Natural killer cell treated with Interleukin-12 subunit alpha and Interleukin-12 subunit beta and Interleukin-15 and Interleukin-18, amount 100 ng/mL, for 72 hours (primary cell): ENCODE results near the gene PRM2. TPM values are rescaled to one million over a fixed set of nuclear protein-coding genes. Genes with fewer than 3 reads are reported as not detected.

ENCODE experiments used
- ATAC-seq, 2 donors: fragments of 150-1000 bp; cut with Tn5 transposase in 1 of 2; sonication (Bioruptor Pico), chemical (Tn5 transposase) in 1 of 2; 2 replicates each; pipeline ENCODE4 v1.10.0; 2021
- DNase-seq: peaks from one replicate; pipeline ENCODE4 v3.0.0; 2022; ENCODE audit warnings: low spot score
- H3K27ac Mint-ChIP-seq, 2 donors: 1 replicate in 1 of 2; 2 replicates in 1 of 2; pipeline ENCODE4 v1.8.0; 2022; ENCODE audit warnings: mixed read lengths in 2 of 2, mild to moderate bottlenecking in 1 of 2, moderate library complexity in 1 of 2
- H3K27me3 Mint-ChIP-seq, 2 donors: 1 replicate in 1 of 2; 2 replicates in 1 of 2; pipeline ENCODE4 v1.8.0; 2022; ENCODE audit warnings: mixed read lengths in 2 of 2
- H3K36me3 Mint-ChIP-seq: one replicate; pipeline ENCODE4 v1.8.0; 2022; ENCODE audit warnings: mixed read lengths
- H3K4me1 Mint-ChIP-seq, 2 donors: 1 replicate in 1 of 2; 2 replicates in 1 of 2; pipeline ENCODE4 v1.8.0; 2022; ENCODE audit warnings: low read depth in 2 of 2, mixed read lengths in 2 of 2, mild to moderate bottlenecking in 1 of 2
- H3K4me3 Mint-ChIP-seq: one replicate; pipeline ENCODE4 v1.8.0; 2022; ENCODE audit warnings: mixed read lengths
- H3K9me3 Mint-ChIP-seq: 2 replicates; pipeline ENCODE4 v1.8.0; 2022; ENCODE audit warnings: mixed read lengths
- total RNA-seq, 2 donors: library from RNA; stranded (reverse); gene quantifications; one replicate each; pipeline ENCODE4 v1.2.3, GENCODE V29; 2022

Gene PRM2, protein sequence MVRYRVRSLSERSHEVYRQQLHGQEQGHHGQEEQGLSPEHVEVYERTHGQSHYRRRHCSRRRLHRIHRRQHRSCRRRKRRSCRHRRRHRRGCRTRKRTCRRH
- total RNA-seq, result not detected

DNA sequence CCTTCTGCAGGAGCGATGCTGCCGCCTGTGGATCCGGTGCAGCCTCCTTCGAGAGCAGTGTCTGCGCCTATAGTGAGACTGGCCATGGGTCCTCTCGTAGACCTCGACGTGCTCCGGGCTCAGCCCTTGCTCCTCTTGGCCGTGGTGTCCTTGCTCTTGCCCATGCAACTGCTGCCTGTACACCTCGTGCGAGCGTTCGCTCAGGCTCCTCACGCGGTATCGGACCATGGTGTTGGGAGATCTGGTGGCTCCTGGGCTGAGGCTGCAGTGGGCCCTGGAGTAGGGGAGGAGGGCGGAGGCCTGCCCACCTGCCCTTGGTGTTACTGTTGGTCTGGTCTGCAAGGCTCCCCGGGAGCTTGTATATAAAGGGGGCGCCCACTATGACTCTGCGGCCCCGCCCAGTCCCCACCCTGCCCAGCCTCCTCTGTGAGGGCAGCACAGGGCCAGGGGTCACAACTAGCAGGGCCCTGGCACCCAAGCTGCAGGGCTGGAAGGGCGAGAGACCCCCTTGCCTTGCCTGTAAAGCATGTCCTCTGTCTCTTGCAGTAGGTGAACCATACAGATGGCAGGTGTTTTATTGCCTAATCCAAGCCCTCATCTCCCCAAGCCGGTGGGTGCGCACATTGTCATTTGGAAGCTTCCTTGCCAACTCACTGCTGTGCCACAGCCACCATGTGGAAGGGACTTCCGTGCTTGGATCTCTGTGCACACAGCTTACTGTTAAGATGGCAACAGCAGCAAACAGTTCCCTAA is at the start of gene PRM2:
TSS of gene PRM2 (minus strand) at position 338 of the 753 bp plus-strand sequence. CDS start at position 228, 110 bp downstream.
- Mint-ChIP-seq H3K4me1 (no peaks in the 10 kb centered on the region), H3K36me3 (no peaks in the 10 kb centered on the region), H3K27me3 (peaks cover 7 to 18% of the 10 kb centered on the region in 2 donors), H3K27ac (no peak within 1 kb of the TSS), H3K4me3 (no peak within 1 kb of the TSS), H3K9me3 (no peaks in the 10 kb centered on the region)
- ATAC-seq (peak in 1 of 2 donors; percentile 5), DNase-seq (no peak)

DNA sequence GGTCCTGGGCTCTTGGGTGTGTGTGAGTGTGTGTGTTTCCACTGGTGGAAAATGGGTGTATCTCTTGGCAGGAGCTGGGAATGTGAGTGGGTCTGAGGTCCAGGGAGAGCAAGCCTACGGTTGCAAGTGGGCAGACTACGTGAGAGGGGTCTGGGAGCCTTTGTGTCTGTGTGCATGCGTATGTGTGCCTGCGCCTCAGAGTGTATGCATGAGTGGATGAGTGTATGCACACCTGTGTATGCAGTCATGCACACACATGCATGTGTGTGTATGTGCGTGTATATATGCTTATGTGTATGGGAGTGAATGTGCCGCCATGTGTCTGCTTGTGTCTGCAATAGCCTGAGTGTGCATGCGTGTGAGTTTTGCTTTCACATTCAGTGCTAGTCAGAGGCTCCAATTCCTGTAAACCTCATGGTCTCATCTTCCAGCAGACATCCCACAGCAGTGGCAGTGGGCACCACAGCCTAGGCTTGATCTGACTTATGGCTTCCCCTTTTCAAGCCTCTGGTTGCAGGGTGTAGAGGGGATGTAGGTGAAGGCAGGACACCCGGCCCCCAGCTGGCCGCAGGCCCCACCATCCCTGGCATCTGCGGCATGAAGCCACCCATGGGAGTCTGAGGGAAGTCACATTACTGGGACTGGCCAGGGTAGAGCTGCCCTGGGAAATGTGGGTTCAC is 49.3 kb upstream of the PRM2 start:
- H3K4me3 Mint-ChIP-seq, result peak overlapping the region; percentile 62
- peaks cover 2 to 6% of the 10 kb centered on the region in 2 donors for H3K27me3 Mint-ChIP-seq
- H3K36me3 Mint-ChIP-seq, result peaks cover 10% of the 10 kb centered on the region
- no peaks in the 10 kb centered on the region for H3K9me3 Mint-ChIP-seq
- peaks cover 49 to 57% of the 10 kb centered on the region in 2 donors for H3K4me1 Mint-ChIP-seq
- DNase-seq (peak; percentile 80), ATAC-seq (peak; percentile 81 to 86)
- peak overlapping the region; percentile 98 to 99 for H3K27ac Mint-ChIP-seq

DNA sequence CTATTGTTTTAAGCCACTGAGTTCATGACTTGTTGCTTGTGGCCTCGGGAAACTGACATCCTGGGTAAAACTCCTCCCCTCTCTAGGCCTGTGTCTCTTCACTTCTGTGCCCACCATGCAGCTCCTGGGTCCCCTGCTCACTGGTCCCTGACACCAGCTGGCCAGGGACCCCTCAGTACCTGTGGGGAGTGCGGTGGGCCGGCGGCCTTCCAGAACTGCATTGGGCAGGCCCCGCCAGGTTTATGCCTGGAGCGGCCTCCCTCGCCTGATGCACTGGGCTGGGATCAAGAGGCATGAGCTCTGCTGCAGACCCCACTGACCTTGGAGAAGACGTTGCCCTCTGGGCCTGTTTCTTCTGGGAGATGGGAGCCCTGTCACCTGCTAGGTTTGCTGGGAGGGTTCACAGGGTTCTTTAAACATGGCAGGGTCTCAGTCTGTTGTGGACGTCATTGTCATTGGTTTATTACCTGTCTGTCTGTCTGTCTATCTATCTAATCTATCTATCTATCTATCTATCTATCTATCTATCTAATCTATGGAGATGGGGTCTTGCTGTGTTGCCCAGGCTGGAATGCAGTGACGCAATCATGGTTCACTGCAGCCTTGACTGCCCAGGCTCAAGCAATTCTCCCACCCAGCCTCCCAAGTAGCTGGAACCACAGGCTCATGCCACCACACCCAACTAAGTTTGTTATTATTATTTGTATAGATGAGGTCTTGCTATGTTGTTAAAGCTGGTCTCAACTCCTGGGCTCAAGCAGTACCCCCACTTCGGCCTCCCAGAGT is 47.5 kb upstream of the PRM2 start:
- H3K9me3 Mint-ChIP-seq, result no peaks in the 10 kb centered on the region
- H3K27ac Mint-ChIP-seq, result no peak overlapping the region
- peaks cover 3 to 6% of the 10 kb centered on the region in 2 donors for H3K27me3 Mint-ChIP-seq
- H3K4me3 Mint-ChIP-seq, result no peak overlapping the region
- H3K36me3 Mint-ChIP-seq, result peaks cover 10% of the 10 kb centered on the region
- ATAC-seq, result no peak
- DNase-seq, result no peak
- H3K4me1 Mint-ChIP-seq, result peaks cover 39 to 49% of the 10 kb centered on the region in 2 donors

DNA sequence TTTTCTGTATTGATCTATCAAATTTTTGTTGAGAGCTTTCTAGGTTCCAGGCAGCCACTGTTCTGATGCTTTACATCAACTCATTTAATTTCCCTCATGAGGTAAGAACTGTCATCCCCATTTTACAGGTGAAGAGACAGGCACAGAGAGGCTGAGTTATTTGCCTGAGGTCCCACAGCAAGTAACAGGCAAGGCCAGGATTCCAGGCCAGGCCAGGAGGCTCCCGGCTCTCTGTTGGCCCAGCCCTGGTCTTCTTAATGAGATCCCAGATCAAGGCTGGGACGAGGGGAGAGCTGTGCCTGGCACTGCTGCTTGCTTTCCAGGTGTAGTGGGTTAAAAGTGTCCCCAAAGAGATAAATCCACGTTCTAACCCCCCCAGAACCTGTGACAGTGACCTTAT is 46.5 kb upstream of the PRM2 start:
- peaks cover 30 to 43% of the 10 kb centered on the region in 2 donors for H3K4me1 Mint-ChIP-seq
- peaks cover 5% of the 10 kb centered on the region for H3K36me3 Mint-ChIP-seq
- DNase-seq (no peak), ATAC-seq (no peak)
- no peak overlapping the region for H3K4me3 Mint-ChIP-seq
- peaks cover 8 to 9% of the 10 kb centered on the region in 2 donors for H3K27me3 Mint-ChIP-seq
- H3K27ac Mint-ChIP-seq, result no peak overlapping the region
- no peaks in the 10 kb centered on the region for H3K9me3 Mint-ChIP-seq

DNA sequence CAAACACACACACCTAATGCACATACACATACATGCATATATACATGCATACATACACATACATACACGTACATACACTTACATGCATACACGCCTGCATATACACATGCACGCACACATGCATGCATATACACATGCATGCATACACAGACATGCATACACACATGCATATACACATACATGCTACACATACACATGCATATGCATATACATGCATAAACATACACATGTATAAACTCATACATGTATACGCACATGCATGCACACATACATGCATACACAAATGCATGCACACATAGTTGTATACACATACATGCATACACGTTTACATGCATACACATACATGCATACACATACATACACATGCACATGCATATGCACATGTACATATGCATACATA is 45.4 kb upstream of the PRM2 start:
- Mint-ChIP-seq H3K27ac (no peak overlapping the region), H3K36me3 (peaks cover under 1% of the 10 kb centered on the region), H3K27me3 (peaks cover 7 to 8% of the 10 kb centered on the region in 2 donors), H3K4me1 (peaks cover 18 to 32% of the 10 kb centered on the region in 2 donors), H3K9me3 (no peaks in the 10 kb centered on the region), H3K4me3 (no peak overlapping the region)
- DNase-seq (no peak), ATAC-seq (no peak)

DNA sequence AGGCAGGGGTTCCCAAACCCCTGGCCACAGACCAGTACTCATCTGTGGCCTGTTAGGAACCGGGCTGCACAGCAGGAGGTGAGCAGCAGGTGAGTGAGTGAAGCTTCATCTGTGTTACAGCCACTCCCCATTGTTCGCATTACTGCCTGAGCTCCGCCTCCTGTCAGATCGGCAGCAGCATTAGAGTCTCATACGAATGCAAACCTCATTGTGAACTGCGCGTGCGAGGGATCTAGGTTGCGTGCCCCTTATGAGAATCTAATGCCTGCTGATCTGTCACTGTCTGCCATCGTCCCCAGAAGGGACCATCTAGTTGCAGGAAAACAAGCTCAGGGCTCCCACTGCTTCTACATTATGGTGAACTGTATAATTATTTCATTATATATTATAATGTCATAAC is 43.9 kb upstream of the PRM2 start:
- Mint-ChIP-seq H3K27me3 (peaks cover 8 to 9% of the 10 kb centered on the region in 2 donors), H3K4me3 (no peak overlapping the region), H3K9me3 (no peaks in the 10 kb centered on the region), H3K36me3 (no peaks in the 10 kb centered on the region), H3K27ac (no peak overlapping the region), H3K4me1 (peaks cover 7 to 23% of the 10 kb centered on the region in 2 donors)
- ATAC-seq, result no peak
- no peak for DNase-seq

DNA sequence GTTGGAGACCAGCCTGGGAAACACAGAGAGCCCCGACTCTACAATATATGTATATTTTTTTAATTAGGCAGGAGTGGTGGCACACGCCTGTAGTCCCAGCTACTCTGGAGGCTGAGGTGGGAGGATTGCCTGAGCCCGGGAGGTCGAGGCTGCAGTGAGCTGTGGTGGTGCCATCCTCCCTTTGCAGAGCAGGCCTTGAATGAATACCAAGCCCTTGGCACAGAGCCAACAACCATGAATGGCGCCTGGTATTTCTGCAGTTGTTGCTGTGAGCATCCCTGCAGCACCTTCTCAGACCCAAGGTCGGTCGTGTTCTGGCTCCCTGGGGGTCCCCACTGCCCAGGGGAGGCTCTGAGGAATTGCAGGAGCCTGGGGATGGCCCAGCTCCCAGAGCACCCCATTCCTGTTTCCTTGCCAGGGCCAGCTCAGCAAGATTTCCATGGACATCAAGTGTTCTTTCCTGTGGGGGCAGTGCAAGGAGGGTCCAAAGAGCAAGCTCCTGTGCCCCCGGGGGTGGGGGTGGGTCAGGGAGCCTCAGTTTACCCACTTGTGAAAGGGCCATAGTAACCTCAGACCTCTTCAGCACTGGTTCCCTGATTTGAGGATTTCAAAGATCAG is 43.4 kb upstream of the PRM2 start:
- H3K27me3 Mint-ChIP-seq, result peaks cover 7 to 8% of the 10 kb centered on the region in 2 donors

DNA sequence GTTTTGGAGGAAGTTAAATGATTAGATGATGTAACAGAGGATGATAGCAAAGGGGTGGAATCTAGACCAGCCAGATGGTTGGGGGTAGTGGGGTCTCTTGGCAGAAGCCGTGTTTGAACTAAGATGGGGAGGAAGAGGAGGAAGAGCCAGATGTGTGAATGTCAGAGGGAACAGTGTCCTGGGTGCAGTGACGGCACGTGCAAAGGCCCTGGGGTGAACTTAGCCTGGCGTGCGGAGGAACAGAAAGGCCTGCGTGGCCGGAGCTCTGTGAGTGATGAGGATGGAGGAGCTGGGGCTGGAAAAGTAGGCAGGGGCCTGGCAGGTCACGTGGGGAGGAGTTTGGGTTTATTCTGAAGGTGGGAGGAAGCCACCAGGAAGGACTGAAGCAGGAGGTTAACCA is 42.5 kb upstream of the PRM2 start:
- peak overlapping the region in 1 of 2 donors; percentile 50 for H3K27ac Mint-ChIP-seq
- H3K4me3 Mint-ChIP-seq, result no peak overlapping the region
- ATAC-seq, result no peak
- peaks cover 0 to 14% of the 10 kb centered on the region in 2 donors for H3K4me1 Mint-ChIP-seq
- H3K9me3 Mint-ChIP-seq, result no peaks in the 10 kb centered on the region
- H3K36me3 Mint-ChIP-seq, result no peaks in the 10 kb centered on the region
- DNase-seq, result no peak
- H3K27me3 Mint-ChIP-seq, result peaks cover 7 to 8% of the 10 kb centered on the region in 2 donors

More for the DNA sequence above, 43.4 kb upstream of the PRM2 start:
- H3K9me3 Mint-ChIP-seq, result no peaks in the 10 kb centered on the region
- H3K4me3 Mint-ChIP-seq, result no peak overlapping the region
- no peak for DNase-seq
- H3K4me1 Mint-ChIP-seq, result peaks cover 2 to 17% of the 10 kb centered on the region in 2 donors
- H3K27ac Mint-ChIP-seq, result no peak overlapping the region
- H3K36me3 Mint-ChIP-seq, result no peaks in the 10 kb centered on the region
- no peak for ATAC-seq

DNA sequence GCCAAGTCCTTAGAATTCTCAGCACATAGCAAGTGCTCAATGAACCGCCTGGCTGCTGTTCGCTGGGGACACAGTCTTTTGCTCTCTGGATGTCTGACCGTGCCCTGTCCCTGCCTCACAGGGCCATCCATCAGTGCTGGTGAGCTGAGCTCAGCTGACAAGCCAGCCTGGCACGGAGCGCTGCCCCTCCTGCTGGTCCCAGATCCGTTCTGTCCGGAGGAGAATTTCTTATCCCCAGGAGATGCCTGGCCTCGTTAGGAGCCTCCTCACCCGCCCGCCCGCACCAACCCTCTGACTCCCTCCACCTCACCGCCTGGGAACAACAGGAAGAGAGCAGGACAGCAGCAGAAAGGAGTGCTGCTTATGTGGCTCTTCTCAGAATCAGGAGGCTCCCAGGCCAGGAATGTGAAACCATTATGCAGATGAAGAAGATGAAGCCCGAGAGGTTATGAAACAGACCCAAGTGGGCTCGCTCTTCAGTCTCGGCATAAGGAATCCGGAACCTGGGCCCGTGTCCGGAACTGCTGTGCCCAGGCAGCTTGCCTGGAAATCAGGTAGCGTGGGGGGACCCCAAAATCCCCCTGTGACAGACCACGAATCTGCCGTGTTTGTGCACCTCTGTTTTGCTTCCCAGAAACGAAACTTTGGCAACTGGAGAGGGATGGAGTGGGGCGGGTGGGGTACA is 40.2 kb upstream of the PRM2 start:
- DNase-seq (no peak), ATAC-seq (no peak)
- no peak overlapping the region for H3K4me3 Mint-ChIP-seq
- peaks cover 8 to 11% of the 10 kb centered on the region in 2 donors for H3K27me3 Mint-ChIP-seq
- no peaks in the 10 kb centered on the region for H3K36me3 Mint-ChIP-seq
- peaks cover 6 to 22% of the 10 kb centered on the region in 2 donors for H3K4me1 Mint-ChIP-seq
- no peaks in the 10 kb centered on the region for H3K9me3 Mint-ChIP-seq
- H3K27ac Mint-ChIP-seq, result peak overlapping the region in 1 of 2 donors; percentile 62

DNA sequence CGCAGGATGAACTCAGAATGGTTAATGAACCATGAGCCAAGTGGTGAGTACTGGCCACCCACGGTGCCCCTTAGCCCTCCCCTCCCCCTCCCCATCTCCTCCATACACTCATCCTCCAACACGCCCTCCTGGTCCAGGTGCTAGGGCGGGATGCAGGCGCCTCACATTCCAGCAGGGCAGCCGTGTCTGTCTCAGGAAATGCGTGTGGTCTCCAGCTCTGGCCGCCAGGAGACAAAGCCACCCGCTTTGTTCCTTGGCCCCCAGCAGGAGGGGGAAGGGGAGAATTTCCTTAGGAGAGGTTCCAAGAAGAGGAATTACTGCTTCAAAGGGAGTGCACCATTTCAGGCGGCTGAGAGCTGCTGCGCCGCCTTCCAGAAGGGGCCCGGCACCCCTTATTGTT is 39.2 kb upstream of the PRM2 start:
- Mint-ChIP-seq H3K4me1 (peaks cover 6 to 28% of the 10 kb centered on the region in 2 donors), H3K27me3 (peaks cover 8 to 11% of the 10 kb centered on the region in 2 donors), H3K36me3 (no peaks in the 10 kb centered on the region), H3K27ac (no peak overlapping the region), H3K4me3 (no peak overlapping the region), H3K9me3 (no peaks in the 10 kb centered on the region)
- ATAC-seq (no peak), DNase-seq (no peak)

DNA sequence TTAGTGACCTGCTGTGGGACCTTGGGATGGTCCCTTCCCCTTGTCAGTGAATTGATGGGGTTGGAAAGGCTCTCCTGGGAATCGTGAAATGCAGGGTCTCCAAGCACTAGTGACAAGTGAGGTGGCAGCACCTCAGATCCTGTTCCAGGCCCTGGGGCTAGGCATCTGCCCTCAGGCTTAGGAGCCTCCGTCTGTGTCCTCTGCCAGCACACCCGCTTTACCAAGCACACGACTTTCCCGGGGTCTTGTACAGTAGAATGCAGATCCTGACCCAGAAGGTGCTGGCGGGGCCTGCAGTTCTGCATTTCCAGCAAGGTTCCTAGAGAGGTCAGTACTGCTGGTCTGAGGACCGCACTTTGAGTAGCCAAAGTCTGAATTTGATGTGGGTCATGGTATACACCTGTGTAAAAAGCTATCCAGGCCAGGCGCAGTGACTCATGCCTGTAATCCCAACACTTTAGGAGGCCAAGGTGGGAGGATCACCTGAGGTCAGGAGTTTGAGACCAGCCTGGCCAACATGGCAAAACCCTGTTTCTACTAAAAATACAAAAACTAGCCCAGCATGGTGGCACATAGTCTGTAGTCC is 38.1 kb upstream of the PRM2 start:
- no peaks in the 10 kb centered on the region for H3K9me3 Mint-ChIP-seq
- ATAC-seq (no peak), DNase-seq (no peak)
- H3K27ac Mint-ChIP-seq, result no peak overlapping the region
- H3K4me1 Mint-ChIP-seq, result peaks cover 6 to 31% of the 10 kb centered on the region in 2 donors
- H3K36me3 Mint-ChIP-seq, result no peaks in the 10 kb centered on the region
- H3K4me3 Mint-ChIP-seq, result no peak overlapping the region
- peaks cover 13 to 14% of the 10 kb centered on the region in 2 donors for H3K27me3 Mint-ChIP-seq

DNA sequence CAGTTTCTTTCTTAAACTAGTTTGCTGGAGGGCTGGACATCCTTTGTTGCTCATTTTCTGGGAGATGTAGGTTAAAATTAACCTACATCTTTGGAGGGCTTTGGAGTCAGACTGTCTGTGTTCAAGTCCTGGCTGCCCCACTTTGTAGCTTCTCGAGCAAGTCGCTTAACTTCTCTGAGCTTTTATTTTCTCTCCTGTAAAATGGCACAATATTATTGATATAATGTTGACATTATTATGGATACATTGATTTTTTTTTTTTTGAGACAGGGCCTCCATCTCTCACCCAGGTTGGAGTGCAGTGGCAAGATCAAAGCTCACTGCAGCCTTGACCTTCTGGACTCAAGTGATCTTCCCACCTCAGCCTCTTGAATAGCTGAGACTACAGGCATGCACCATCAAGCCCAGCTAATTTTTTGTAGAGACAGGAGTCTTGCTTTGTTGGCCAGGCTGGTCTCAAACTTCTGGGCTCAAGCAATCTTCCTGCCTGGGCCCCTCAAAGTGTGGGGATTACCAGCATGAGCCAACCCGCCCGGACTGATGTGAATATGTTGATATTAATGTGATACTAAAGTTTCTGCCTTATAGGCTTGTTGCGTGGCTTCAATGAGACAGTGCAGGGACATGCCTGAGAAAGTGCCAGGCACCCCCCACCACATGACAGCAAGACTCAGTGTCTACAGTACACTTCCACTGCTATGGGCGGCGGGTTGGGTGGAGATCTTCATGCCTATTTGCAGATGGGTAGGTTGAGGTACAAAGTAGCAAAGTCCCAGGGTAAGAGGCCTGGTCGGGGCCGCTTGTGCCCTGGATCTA is 37.4 kb upstream of the PRM2 start:
- peaks cover 6 to 30% of the 10 kb centered on the region in 2 donors for H3K4me1 Mint-ChIP-seq

More for the DNA sequence above, 37.4 kb upstream of the PRM2 start:
- ATAC-seq (no peak), DNase-seq (no peak)
- no peak overlapping the region for H3K4me3 Mint-ChIP-seq
- H3K36me3 Mint-ChIP-seq, result no peaks in the 10 kb centered on the region
- peaks cover 10 to 11% of the 10 kb centered on the region in 2 donors for H3K27me3 Mint-ChIP-seq
- H3K9me3 Mint-ChIP-seq, result no peaks in the 10 kb centered on the region
- H3K27ac Mint-ChIP-seq, result peak overlapping the region in 1 of 2 donors; percentile 33
